ENCODE data around the gene MELK.
"Not testable (repeated sequence)": the region's sequence is repeated elsewhere in the genome, so short reads cannot be mapped to it uniquely, and the experiment has no call there.

MELK gene

GRCh38 chr9:36572515-36573418 is at the start of gene MELK:
TSS of gene MELK (plus strand) at chr9:36572895. CDS start at chr9:36581682, 8,787 bp downstream.
- DNase-seq, result peak; percentile 87

DNA sequence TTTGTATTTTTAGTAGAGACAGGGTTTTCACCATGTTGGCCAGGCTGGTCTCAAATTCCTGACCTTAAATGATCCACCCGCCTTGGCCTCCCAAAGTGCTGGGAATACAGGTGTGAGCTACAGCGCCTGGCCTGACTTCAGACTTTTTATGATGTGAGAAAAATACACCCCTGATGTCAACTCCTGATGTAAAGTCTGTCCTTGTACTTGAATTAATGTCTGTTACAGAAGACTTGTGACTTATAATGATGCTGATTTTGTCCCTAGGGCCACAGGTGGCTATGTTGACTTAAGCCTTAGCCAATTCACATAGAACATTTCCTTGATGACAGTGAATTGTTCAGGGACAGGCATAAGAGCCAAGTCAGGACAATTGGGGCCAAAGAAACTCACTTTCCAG is 42.5 kb upstream of the MELK start:
- no peak for DNase-seq

- DNase-seq, result no peak
Observed at GRCh38 chr9:36532353-36532752, 40.3 kb upstream of the MELK start.

DNA sequence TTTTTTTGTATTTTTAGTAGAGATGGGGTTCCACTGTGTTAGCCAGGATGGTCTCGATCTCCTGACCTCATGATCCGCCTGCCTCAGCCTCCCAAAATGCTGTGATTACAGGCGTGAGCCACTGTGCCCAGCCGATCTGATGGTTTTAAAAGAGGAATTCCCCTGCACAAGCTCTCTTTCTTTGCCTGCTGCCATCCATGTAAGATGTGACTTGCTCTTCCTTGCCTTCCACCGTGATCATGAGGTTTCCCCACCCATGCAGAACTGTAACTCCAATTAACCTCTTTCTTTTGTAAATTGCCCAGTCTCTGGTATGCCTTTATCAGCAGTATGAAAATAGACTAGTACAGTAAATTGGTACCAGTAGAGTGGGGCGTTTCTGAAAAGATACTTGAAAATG is 39.0 kb upstream of the MELK start:
- DNase-seq, result not testable (repeated sequence)

DNA sequence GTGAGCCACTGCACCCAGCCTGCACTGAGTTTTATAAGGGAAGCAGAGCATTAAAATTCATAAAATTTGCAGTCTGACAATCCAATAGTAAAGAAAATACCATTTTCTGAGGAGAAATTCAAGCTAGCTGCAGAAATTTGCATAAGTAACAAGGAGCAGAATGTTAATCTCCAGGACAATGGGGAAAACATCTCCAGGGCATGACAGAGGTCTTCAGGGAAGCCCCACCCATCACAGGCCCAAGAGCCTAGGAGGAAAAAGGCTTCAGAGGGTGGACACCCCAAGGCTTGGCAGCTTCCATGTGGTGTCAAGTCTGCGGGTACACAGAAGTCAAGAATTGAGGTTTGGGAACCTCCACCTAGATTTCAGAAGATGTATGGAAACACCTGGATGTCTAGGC is 37.6 kb upstream of the MELK start:
- no peak for DNase-seq

DNA sequence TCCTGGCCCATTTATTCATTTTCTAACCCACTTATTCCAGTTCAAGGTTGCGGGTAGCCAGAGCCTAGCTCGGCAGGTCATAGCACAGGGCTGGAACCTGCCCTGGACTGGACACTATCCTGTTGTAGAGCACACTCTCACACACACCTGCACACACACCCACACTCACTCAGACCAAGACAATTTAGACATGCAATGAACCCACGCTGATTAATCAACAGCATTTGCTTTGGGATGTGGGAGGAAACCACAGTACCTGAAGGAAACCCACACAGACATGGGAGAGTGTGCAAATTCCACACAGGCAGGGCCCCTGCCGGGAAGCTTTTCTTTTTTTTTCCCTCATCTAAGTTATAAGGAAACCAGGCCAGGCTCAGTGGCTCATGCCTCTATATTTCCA is 34.8 kb upstream of the MELK start:
- DNase-seq, result no peak

GRCh38 chr9:36542355-36542754 is 30.3 kb upstream of the MELK start:
- DNase-seq, result no peak

- DNase-seq, result no peak
Observed at GRCh38 chr9:36543916-36544315, 28.8 kb upstream of the MELK start.

- no peak for DNase-seq
Observed at GRCh38 chr9:36547598-36547997, 25.1 kb upstream of the MELK start.

DNA sequence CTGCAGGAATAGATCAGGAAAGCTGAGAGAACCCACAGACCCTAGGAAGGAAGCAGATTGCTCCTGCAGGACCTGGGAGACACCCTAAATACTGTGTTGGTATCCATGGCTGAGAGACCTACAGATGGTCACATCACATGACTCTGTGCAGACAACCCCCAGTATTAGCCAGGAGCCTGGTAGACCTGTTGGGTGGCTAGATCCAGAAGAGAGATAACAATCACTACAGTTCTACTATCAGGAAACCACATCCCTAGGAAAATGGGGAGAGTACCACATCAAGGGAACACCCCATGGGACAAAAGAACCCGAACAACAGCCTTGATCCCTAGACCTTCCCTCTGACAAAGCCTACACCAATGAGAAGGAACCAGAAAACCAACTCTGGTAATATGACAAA is 24.2 kb upstream of the MELK start:
- DNase-seq, result no peak

DNA sequence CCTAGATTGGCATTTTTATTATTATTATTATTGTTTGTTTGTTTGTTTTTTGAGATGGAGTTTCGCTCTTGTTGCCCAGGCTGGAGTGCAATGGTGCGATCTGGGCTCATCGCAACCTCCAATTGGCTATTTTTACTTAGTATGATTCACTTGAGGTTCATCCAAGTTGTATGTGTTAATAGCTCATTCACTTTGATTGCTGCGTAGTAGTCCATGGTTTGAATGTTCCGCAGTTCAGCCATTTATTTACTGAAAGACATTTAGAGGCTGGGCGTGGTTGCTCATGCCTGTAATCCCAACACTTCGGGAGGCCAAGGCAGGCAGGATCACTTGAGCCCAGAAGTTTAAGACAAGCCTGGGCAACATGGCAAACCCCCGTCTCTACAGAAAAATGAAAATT is 22.6 kb upstream of the MELK start:
- DNase-seq, result no peak

GRCh38 chr9:36550631-36551098 is 22.0 kb upstream of the MELK start:
- DNase-seq, result not testable (repeated sequence)

DNA sequence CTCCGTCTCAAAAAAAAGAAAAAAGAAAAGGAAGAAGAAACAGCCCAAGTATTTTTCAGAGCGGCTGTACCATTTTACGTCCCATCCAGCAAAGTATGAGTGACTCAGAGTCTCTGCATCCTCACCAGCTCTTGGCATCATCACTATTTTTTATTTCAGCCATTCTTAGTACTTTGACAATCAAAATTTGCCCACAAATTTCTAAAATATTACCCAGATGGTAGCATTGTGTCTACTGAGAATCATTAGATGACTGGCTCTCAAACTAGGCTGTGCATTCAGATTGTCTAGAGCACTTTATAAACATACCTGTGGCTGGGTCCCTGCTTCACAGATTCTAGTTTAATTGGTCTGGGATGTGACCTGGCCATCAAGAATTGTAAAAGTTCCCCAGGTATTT is 21.6 kb upstream of the MELK start:
- DNase-seq, result no peak

- DNase-seq, result no peak
Observed at GRCh38 chr9:36551910-36552309, 20.8 kb upstream of the MELK start.

DNA sequence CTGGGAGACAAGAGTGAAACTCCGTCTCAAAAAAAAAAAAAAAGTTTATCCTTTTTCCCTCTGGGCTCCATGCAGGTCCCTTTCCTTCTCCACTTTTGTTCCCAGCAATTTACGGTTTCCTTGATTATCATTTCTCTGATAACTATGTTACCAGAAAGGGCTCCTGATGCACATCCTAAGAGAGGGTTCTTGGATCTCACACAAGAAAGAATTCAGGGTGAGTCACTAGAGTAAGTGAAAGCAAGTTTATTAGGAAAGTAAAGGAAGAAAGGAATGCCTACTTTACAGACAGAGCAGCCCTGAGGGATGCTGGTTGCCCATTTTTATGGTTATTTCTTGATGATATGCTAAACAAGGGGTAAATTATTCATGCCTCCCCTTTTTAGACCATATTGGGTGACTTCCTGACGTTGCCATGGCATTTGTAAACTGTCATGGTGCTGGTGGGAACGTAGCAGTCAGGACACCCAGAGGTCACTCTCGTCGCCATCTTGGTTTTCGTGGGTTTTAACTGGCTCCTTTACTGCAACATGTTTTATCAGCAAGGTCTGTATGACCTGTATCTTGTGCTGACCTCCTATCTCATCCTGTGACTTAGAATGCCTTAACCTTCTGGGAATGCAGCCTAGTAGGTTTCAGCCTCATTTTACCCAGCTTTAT is 13.5 kb upstream of the MELK start:
- DNase-seq, result no peak

DNA sequence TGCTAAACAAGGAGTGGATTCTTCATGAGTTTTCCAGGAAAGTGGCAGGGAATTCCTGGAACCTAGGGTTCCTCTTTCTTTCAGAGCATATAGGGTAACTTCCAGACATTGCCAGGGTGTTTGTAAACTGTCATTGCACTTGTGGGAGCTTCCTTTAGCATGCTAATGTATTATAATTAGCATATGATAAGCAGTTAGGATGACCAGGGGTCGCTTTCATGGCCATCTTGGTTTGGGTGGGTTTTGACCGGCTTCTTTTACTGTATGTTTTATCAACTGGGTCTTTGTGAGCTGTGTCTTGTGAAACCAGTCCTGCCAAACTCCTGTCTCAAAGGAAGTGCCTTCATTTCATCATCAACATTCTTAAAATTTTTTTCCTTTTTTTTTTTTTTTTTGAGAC is 11.9 kb upstream of the MELK start:
- DNase-seq, result no peak

DNA sequence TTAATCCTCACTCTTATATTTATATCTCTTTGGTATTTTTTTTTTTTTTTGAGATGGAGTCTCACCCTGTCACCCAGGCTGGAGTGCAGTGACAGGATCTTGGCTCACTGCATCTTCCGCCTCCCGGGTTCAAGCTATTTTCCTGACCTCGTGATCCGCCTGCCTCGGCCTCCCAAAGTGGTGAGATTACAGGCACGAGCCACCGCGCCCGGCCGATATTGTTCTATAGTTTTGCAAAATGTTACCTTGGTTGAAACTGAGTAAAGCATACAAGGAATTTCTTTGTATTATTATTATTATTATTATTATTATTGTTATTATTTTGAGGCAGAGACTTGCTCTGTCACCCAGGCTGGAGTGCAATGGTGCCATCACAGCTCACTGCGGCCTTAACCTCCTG is 9.9 kb upstream of the MELK start:
- DNase-seq, result not testable (repeated sequence)

- DNase-seq, result no peak
Observed at GRCh38 chr9:36566813-36567221, 5.9 kb upstream of the MELK start.

DNA sequence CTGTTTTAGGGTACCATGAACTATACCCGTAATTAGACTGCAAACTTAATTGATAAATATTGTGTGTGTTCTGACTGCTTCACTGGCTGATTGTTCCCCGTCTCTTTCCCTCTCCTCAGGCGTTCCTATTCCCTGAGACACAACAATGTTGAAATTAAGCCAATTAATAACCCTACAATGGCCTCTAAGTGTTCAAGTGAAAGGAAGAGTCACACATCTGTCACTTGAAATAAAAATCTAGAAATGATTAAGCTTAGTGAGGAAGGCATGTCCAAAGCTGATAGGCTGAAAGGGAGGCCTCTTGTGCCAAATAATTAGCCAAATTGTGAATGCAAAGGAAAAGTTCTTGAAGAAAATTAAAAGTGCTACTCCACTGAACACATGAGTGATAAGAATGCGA is 4.0 kb upstream of the MELK start:
- not testable (repeated sequence) for DNase-seq

DNA sequence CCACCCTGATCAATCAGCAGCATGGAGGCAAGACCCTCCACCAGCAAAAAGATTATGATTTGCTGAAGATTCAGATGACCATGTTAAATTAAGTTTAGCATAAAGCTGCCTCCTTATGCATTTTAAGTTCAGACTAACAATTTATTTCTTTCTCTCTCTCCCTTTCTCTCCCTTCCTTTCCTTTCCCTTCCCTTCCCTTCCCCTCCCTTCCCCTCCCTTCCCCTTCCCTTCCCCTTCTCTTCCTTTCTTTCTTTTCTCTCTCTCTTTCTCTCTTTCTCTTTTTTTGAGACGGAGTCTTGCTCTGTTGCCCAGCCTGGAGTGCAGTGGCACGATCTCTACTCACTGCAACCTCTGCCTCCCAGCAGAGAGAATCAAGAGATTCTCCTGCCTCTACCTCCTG is 1.4 kb upstream of the MELK start:
- no peak for DNase-seq

DNA sequence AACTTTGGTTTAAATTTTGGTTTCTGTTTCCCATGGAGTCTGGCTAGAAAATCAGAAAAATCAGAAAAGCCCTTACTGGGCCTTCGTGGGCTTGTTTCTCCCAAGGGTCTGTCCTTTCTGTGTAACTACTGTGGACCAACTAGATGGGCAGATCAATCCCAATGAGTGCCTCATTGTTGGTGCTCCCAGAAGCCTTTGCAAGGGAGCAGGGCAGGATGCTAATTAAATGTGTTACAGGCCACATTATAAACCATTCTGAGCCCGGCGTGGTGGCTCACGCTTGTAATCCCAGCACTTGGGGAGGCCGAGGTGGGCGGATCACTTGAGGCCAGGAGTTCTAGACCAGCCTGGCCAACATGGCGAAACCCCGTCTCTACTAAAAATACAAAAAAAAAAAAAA is 1.4 kb downstream of the MELK start:
- not testable (repeated sequence) for DNase-seq

DNA sequence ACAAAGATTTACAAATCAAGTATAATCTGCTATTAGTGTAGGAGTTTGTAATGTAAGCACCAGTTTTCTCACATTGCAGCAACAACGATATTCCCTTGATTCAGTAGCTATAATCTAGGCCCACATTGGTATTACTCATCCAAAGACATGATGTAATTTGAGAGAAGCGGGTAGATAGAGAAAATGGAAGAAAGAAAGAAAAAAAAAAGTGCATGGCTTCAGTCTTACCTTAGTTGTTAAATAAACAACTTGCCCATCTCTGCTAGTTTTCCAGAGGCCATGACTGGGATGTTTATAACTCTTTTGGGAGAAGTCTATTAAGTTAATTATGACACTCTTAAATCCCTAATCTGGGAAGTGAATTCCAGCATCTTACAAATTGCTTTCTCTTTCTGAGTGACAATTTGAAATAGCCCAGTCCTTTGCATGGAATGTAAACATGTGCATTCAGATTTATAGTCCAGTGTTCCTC is 2.8 kb downstream of the MELK start:
- DNase-seq, result no peak

DNA sequence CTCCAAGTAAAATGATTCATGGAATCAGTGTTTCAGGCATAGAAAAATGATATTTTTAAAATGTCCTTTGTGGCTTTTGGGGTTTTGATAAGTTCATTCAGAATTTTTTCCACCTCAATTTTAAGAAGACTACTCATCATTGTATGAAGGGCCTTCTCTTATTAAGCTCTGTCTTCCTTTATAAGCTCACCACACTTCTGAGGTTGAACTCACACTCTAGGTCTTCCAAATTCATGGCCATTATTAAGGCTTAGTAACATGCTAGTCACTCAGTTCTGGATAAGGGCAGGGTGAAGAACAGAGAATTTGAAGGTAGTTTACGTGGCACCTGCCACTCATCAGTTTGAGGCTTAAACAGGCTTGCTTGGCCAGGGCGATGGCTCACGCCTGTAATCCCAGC is 4.2 kb downstream of the MELK start:
- no peak for DNase-seq
